Measurements from ENCODE around the gene AHI1.

- TF ChIP-seq, protein P1, sequence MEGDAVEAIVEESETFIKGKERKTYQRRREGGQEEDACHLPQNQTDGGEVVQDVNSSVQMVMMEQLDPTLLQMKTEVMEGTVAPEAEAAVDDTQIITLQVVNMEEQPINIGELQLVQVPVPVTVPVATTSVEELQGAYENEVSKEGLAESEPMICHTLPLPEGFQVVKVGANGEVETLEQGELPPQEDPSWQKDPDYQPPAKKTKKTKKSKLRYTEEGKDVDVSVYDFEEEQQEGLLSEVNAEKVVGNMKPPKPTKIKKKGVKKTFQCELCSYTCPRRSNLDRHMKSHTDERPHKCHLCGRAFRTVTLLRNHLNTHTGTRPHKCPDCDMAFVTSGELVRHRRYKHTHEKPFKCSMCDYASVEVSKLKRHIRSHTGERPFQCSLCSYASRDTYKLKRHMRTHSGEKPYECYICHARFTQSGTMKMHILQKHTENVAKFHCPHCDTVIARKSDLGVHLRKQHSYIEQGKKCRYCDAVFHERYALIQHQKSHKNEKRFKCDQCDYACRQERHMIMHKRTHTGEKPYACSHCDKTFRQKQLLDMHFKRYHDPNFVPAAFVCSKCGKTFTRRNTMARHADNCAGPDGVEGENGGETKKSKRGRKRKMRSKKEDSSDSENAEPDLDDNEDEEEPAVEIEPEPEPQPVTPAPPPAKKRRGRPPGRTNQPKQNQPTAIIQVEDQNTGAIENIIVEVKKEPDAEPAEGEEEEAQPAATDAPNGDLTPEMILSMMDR (IDR thresholded peaks at IDR 0.05): no peak
- no peak for TF ChIP-seq ZFX (IDR thresholded peaks at IDR 0.05; ENCODE audit: borderline replicate concordance)
Observed at GRCh38 chr6:135322427-135323201, 174.9 kb downstream of the AHI1 start.
